Natural killer cell (primary cell): ENCODE measurements around the gene LGALS14. TPM values are rescaled to one million over a fixed set of nuclear protein-coding genes. Genes with fewer than 3 reads are reported as not detected.
"Not testable (repeated sequence)": the region's sequence is repeated elsewhere in the genome, so short reads cannot be mapped to it uniquely, and the experiment has no call there.

ENCODE experiments used
- ATAC-seq, 3 donors: fragments of 150-1000 bp in 2 of 3; fragments of 200-7000 bp in 1 of 3; cut with Tn5 transposase; 1 replicate in 1 of 3; 2 replicates in 2 of 3; pipeline ENCODE4 v1.10.0; 2021; ENCODE audit warnings: mild to moderate bottlenecking in 2 of 3, moderate library complexity in 2 of 3
- DNase-seq, 2 donors: peaks; one replicate each; pipeline versions ENCODE4 v3.0.0 to v3.0.0-alpha.2; 2013 to 2021; ENCODE audit warnings: mixed read lengths in 1 of 2
- H3K27ac ChIP-seq: one replicate; pipeline ENCODE4 v1.5.1; 2013; ENCODE audit warnings: mild to moderate bottlenecking, low read length
- H3K27me3 ChIP-seq: one replicate; pipeline ENCODE4 v1.6.1; 2013; ENCODE audit warnings: low read length; ENCODE audit not compliant: control insufficient read depth, insufficient read depth
- H3K36me3 ChIP-seq: one replicate; pipeline ENCODE4 v1.6.1; 2013; ENCODE audit warnings: low read length; ENCODE audit not compliant: control insufficient read depth, insufficient read depth
- H3K4me1 ChIP-seq: one replicate; pipeline ENCODE4 v1.6.1; 2013; ENCODE audit warnings: low read length; ENCODE audit not compliant: control insufficient read depth, insufficient read depth
- H3K4me3 ChIP-seq: one replicate; pipeline ENCODE4 v1.5.1; 2013; ENCODE audit warnings: low read length
- H3K9me3 ChIP-seq: one replicate; pipeline ENCODE4 v1.6.1; 2013; ENCODE audit warnings: low read length; ENCODE audit not compliant: control insufficient read depth, insufficient read depth
- H3K27ac Mint-ChIP-seq, 2 donors: one replicate each; pipeline ENCODE4 v1.8.0; 2022; ENCODE audit warnings: mild to moderate bottlenecking in 2 of 2, mixed read lengths in 2 of 2, moderate library complexity in 1 of 2
- H3K27me3 Mint-ChIP-seq, 2 donors: one replicate each; pipeline ENCODE4 v1.8.0; 2022; ENCODE audit warnings: low read depth in 2 of 2, mixed read lengths in 2 of 2
- H3K36me3 Mint-ChIP-seq: one replicate; pipeline ENCODE4 v1.8.0; 2022; ENCODE audit warnings: mixed read lengths
- H3K4me1 Mint-ChIP-seq, 2 donors: one replicate each; pipeline ENCODE4 v1.8.0; 2022; ENCODE audit warnings: mixed read lengths in 2 of 2
- H3K4me3 Mint-ChIP-seq: one replicate; pipeline ENCODE4 v1.8.0; 2022; ENCODE audit warnings: mild to moderate bottlenecking, moderate library complexity, mixed read lengths
- H3K9me3 Mint-ChIP-seq, 2 donors: one replicate each; pipeline ENCODE4 v1.8.0; 2022; ENCODE audit warnings: mixed read lengths in 2 of 2
- WGBS: methylation state at CpG from one replicate; pipeline ENCODE4 v1.1.7; 2013; ENCODE audit warnings: missing lambda C conversion rate; ENCODE audit not compliant: insufficient coverage; 5-methylcytosine and 5-hydroxymethylcytosine counted together
- intact Hi-C: fragments of 100-400 bp; cut with micrococcal nuclease; formaldehyde crosslinking; loops from one replicate; pipeline ENCODE4 v1.14.2; 2022
- total RNA-seq, 4 donors: library from RNA; stranded (reverse); fragments of 120-200 nt in 1 of 4; gene quantifications; one replicate each; pipeline versions ENCODE4 v1.2.3 to v1.2.4, GENCODE V29; 2013 to 2022
- TF ChIP-seq, protein P1 (sequence below): fragments of 200-600 bp; IDR thresholded peaks from one replicate; pipeline ENCODE4 v1.8.0; 2022; ENCODE audit warnings: antibody characterized with exemption

Gene LGALS14
- total RNA-seq, 3 donors from 2014 or later (not counting 1 experiment from before 2014, with no cell fraction given): not detected

DNA sequence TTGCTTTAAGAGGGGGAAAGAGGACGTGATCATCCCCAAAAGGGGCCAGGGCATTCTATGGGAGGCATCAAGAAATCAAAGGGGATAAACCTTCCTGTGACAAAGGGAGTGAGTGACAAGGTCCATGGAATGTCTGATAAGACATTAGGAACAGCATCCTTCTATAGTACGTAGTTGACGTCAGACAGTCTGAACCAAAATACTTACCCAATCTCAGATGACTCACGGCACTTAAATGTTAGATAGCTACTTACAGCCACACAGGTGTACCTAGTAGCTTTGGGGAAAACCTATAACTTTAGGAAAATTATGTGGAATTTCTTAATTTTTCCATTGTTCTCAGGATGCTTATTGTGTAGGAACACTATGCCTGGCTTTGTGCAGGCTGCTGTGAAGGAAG is 43.6 kb upstream of the LGALS14 start:
- no peak for DNase-seq
- H3K4me3 Mint-ChIP-seq: no peak overlapping the region
- no peaks in the 10 kb centered on the region for H3K9me3 Mint-ChIP-seq
- intact Hi-C loops: no loop called here
- TF ChIP-seq, protein P1, sequence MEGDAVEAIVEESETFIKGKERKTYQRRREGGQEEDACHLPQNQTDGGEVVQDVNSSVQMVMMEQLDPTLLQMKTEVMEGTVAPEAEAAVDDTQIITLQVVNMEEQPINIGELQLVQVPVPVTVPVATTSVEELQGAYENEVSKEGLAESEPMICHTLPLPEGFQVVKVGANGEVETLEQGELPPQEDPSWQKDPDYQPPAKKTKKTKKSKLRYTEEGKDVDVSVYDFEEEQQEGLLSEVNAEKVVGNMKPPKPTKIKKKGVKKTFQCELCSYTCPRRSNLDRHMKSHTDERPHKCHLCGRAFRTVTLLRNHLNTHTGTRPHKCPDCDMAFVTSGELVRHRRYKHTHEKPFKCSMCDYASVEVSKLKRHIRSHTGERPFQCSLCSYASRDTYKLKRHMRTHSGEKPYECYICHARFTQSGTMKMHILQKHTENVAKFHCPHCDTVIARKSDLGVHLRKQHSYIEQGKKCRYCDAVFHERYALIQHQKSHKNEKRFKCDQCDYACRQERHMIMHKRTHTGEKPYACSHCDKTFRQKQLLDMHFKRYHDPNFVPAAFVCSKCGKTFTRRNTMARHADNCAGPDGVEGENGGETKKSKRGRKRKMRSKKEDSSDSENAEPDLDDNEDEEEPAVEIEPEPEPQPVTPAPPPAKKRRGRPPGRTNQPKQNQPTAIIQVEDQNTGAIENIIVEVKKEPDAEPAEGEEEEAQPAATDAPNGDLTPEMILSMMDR: no peak
- H3K4me3 ChIP-seq: no peak overlapping the region
- H3K27ac ChIP-seq: no peak overlapping the region
- H3K36me3 Mint-ChIP-seq: no peaks in the 10 kb centered on the region
- no peak for ATAC-seq
- peaks cover 5% of the 10 kb centered on the region for H3K27me3 ChIP-seq
- H3K27me3 Mint-ChIP-seq: peaks cover 21 to 40% of the 10 kb centered on the region in 2 donors
- H3K36me3 ChIP-seq: no peaks in the 10 kb centered on the region
- H3K9me3 ChIP-seq: no peaks in the 10 kb centered on the region
- H3K4me1 ChIP-seq: no peaks in the 10 kb centered on the region
- no peaks in the 10 kb centered on the region for H3K4me1 Mint-ChIP-seq
- 73% methylated on average over 3 of the region's 4 CpGs for WGBS
- no peak overlapping the region for H3K27ac Mint-ChIP-seq

DNA sequence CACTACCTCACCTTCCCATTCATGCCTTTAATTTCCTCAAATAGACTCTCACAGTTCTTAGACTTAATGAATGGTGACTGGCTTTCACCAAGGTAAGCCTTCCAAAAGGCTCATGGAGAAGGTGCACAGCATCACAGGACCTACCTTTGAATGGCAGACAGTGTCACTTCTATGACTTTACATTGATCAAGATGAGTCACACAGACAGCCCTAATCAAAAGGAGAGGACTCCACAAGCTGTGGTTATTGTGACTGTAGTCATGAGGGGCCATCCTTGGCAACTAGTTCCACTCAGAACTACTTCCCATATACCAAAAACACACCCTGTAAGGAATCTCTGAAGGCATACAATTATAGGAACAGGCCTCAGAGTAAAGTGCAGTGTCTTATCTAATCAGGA is 42.7 kb upstream of the LGALS14 start:
- Histone ChIP-seq H3K4me3 (no peak overlapping the region), H3K4me1 (no peaks in the 10 kb centered on the region), H3K36me3 (no peaks in the 10 kb centered on the region), H3K9me3 (no peaks in the 10 kb centered on the region), H3K27me3 (peaks cover 6% of the 10 kb centered on the region), H3K27ac (no peak overlapping the region)
- Mint-ChIP-seq H3K27me3 (peaks cover 19 to 47% of the 10 kb centered on the region in 2 donors), H3K4me3 (no peak overlapping the region), H3K9me3 (no peaks in the 10 kb centered on the region), H3K4me1 (no peaks in the 10 kb centered on the region), H3K27ac (no peak overlapping the region), H3K36me3 (no peaks in the 10 kb centered on the region)
- TF ChIP-seq, protein P1: no peak
- intact Hi-C loops: no loop called here
- no peak for DNase-seq
- ATAC-seq: no peak

DNA sequence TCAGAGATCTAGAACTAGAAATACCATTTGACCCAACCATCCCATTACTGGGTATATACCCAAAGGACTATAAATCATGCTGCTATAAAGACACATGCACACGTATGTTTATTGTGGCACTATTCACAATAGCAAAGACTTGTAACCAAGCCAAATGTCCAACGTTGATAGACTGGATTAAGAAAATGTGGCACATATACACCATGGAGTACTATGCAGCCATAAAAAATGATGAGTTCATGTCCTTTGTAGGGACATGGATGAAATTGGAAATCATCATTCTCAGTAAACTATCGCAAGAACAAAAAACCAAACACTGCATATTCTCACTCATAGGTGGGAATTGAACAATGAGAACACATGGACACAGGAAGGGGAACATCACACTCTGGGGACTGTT is 34.4 kb upstream of the LGALS14 start:
- ATAC-seq, H3K9me3 Mint-ChIP-seq, H3K27me3 ChIP-seq, H3K4me3 ChIP-seq, H3K27ac ChIP-seq, H3K36me3 ChIP-seq, H3K36me3 Mint-ChIP-seq, intact Hi-C loops, H3K4me3 Mint-ChIP-seq, H3K4me1 ChIP-seq, H3K4me1 Mint-ChIP-seq, H3K9me3 ChIP-seq, DNase-seq, H3K27ac Mint-ChIP-seq: not testable (repeated sequence)
- peaks cover 20 to 47% of the 10 kb centered on the region in 2 donors for H3K27me3 Mint-ChIP-seq
- WGBS: no CpG with 5 or more reads among the region's 3 CpGs

DNA sequence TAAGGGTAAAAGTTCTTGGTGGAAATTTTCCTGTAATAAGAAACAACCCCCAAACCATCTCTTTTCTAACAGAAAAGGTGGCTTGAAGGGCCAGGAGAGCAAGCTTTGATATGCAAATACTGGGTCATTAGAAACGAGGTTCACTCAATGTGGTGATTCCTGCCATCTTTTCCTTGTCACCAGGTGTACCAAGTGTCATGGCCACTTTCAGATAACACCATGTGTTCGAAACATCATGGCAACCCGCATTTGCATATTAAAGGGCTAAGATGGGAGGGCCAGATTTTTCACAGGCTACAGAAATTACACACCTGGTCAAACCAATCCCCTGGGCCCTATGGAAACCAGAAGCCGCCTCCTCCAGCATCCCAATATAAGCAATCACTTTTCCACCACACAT is 33.3 kb upstream of the LGALS14 start:
- TF ChIP-seq, protein P1: no peak
- H3K36me3 ChIP-seq: no peaks in the 10 kb centered on the region
- WGBS: 32% methylated on average over 3 of the region's 4 CpGs
- no peak overlapping the region for H3K27ac ChIP-seq
- DNase-seq (no peak), ATAC-seq (no peak)
- no peak overlapping the region for H3K4me3 Mint-ChIP-seq
- peaks cover 20 to 52% of the 10 kb centered on the region in 2 donors for H3K27me3 Mint-ChIP-seq
- H3K9me3 ChIP-seq: no peaks in the 10 kb centered on the region
- no peaks in the 10 kb centered on the region for H3K4me1 ChIP-seq
- H3K4me3 ChIP-seq: no peak overlapping the region
- peaks cover 5% of the 10 kb centered on the region for H3K27me3 ChIP-seq
- peaks cover 0 to 5% of the 10 kb centered on the region in 2 donors for H3K4me1 Mint-ChIP-seq
- intact Hi-C loops: no loop called here
- H3K36me3 Mint-ChIP-seq: no peaks in the 10 kb centered on the region
- H3K27ac Mint-ChIP-seq: no peak overlapping the region
- H3K9me3 Mint-ChIP-seq: no peaks in the 10 kb centered on the region
